Measurements from ENCODE around the gene UBE2U. TPM values are rescaled to one million over a fixed set of nuclear protein-coding genes. Genes with fewer than 3 reads are reported as not detected.
"Not testable (repeated sequence)": the region's sequence is repeated elsewhere in the genome, so short reads cannot be mapped to it uniquely, and the experiment has no call there.

UBE2U gene
- total RNA-seq, 1 experiment from 2014 or later: not detected

- not testable (repeated sequence) for DNase-seq (ENCODE audit: low read depth)
Measured at GRCh38 chr1:64239519-64239918, 36.1 kb downstream of the UBE2U start.

DNA sequence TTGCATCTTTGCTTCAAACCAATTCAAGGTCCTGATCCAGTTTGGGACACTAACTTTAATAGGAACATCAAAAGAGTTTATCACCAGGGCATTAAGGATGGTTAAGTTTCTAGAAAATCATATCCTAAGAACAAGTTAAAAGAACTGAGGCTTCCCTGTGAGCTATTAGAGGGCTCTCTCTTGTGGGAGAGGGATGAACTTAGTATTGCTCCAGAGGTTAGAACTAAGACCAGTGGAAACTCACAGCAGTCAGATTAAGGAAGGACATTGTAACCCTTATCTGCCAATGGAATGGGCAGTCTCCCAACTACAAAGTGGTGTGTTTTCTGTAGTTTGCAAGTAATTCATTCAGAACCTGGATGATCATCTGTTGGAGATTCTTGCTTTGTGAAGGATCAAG, 36.8 kb downstream of the UBE2U start:
- DNase-seq (ENCODE audit: low read depth): peak; percentile 38

DNA sequence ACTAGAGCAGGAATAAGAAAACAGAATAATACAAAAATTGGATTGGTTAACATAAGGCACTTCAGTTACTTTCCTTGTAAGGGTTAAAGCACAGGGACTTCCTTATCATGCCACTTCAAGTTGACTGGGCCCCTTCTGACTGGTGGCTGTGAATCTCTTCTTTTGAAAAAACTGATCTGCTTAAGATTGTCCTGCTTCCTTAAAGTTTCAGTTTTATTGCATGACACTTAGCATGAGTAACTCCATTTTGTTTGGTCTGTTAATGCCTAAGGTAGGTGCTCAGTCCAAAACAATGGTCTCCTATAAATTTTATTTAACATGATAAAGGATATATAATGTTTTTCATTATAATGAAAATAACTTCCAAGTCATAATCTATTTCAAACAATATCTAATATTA, 37.6 kb downstream of the UBE2U start:
- DNase-seq (ENCODE audit: low read depth): no peak

- peak; percentile 62 for DNase-seq (ENCODE audit: low read depth)
Measured at GRCh38 chr1:64242895-64243756, 39.7 kb downstream of the UBE2U start.

DNA sequence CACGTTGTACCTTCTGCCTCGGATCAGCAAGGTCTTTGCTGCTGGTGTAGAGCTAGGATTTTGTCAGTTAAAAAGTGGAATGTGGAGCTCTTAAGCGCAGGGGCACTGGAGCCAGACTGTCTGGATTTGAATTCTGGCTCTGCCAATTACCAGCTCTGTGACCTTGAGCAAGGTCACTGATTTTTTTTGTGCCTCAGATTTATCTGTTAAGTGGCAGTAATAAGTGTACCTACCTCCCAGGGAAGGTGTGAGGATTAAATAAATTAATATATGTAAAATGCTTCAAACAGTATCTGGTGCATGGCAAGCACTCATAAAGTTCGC, 40.3 kb downstream of the UBE2U start:
- no peak for DNase-seq (ENCODE audit: low read depth)

- no peak for DNase-seq (ENCODE audit: low read depth)
Measured at GRCh38 chr1:64245495-64245894, 42.1 kb downstream of the UBE2U start.

DNA sequence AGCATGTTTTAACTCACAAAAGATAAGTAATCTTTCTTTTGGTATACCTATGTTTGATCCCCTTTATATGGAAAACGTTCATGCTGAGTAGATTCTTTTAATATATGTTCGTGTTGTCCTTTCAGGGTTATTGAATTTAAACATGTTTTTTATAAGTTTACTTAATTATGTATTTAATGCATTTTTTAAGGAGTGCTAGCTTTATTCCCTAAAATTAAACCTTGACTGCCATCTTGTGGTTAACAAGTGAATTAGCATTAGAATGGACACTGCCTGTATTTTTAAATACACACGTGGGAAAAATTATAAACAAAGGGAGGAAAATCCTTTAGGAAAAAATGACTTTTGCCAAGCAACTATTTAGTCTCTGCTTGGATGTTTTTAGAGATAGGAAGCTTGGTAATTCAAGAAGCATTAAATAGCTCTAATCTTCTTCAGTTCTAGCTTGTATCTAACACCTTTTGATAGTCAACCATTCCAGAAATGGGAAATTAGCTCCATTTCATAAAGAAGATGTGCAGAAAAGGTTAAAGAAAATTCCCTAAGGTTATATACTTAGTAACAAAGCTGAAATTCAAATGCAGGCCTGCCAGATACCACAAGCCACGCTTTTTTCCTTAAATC, 43.0 kb downstream of the UBE2U start:
- DNase-seq (ENCODE audit: low read depth): peak; percentile 39

GRCh38 chr1:64248065-64248464, 44.6 kb downstream of the UBE2U start:
- no peak for DNase-seq (ENCODE audit: low read depth)

- not testable (repeated sequence) for DNase-seq (ENCODE audit: low read depth)
Measured at GRCh38 chr1:64250472-64250871, 47.0 kb downstream of the UBE2U start.

DNA sequence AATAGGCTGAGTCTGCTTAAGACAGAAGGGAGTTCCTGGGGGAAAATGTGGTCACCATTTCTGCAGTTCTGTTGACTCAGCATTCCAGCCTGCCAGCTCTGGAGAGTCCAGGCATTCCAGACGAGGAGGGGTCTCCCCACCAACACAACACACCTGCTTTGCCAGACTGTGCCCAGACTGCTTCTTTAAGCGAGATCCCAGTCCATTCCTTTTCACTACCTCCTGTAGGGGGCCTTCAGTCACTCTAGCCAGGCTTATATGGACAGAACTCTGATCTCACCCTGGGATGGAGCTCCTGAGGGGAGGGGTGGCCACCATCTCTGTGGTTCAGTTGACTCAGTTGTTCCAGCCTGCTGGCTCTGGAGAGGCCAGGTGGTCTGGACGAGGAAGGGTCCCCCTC, 48.5 kb downstream of the UBE2U start:
- DNase-seq (ENCODE audit: low read depth): no peak

DNA sequence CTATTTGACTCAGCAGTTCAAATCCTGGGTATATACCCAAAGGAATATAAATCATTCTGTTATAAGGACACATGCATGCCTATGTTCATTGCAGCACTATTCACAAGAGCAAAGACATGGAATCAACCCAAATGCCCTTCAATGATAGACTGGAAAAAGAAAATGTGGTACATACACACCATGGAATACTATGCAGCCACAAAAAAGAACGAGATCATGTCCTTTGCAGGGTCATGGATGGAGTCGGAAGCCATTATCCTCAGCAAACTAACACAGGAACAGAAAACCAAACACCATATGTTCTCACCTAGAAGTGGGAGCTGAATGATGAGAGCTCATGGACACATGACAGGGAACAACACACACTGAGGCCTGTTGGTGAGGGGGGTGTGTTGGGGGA, 53.8 kb downstream of the UBE2U start:
- DNase-seq (ENCODE audit: low read depth): not testable (repeated sequence)

DNA sequence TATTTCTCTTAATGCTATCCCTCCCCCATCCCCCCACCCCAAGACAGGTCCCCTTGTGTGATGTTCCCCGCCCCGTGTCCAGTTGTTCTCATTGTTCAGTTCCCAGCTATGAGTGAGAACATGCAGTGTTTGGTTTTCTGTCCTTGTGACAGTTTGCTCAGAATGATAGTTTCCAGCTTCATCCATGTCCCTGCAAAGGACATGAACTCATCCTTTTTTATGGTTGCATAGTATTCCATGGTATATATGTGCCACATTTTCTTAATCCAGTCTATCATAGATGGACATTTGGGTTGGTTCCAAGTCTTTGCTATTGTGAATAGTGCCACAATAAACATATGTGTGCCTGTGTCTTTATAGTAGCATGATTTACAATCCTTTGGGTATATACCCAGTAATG, 55.0 kb downstream of the UBE2U start:
- DNase-seq (ENCODE audit: low read depth): not testable (repeated sequence)

- DNase-seq (ENCODE audit: low read depth): no peak
Measured at GRCh38 chr1:64263335-64263734, 59.9 kb downstream of the UBE2U start.

DNA sequence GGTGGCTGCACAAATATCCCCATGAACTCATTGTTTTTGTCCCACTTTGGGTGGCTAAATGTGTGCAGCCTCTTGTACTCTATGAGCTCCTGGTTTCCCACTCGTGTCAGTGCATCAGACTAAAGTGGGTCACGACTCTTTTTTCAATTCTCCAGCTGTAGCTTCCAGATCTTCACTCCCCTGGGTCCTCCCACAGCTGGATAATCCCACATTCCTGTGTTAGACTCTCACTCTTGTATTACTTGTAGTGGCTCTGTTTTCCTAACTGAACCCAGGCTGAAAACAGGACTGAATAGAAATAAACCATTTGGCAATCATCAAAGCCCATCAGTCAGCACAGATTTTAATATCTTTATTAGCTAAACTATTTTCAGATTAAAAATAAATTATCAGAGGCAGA, 60.4 kb downstream of the UBE2U start:
- no peak for DNase-seq (ENCODE audit: low read depth)

DNA sequence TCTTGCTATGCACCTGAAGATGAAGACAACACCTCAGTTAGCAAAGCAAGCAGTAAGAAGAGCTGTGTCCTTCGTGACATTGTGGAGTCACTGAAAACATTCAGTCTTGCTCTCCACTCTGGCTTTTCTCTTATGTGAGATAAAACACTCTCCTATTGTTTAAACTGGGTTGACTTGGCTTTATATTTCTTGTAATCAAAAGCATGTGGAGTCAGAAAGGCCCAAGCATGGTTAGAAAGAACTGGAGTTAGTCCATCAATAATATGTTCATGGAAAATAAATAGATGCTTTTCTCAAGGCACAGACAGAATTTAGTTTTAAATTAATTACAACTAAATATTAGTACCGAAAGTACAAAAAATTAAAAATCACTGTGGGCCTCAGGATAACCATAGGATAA, 61.7 kb downstream of the UBE2U start:
- DNase-seq (ENCODE audit: low read depth): no peak

- no peak for DNase-seq (ENCODE audit: low read depth)
Measured at GRCh38 chr1:64266991-64267390, 63.6 kb downstream of the UBE2U start.

DNA sequence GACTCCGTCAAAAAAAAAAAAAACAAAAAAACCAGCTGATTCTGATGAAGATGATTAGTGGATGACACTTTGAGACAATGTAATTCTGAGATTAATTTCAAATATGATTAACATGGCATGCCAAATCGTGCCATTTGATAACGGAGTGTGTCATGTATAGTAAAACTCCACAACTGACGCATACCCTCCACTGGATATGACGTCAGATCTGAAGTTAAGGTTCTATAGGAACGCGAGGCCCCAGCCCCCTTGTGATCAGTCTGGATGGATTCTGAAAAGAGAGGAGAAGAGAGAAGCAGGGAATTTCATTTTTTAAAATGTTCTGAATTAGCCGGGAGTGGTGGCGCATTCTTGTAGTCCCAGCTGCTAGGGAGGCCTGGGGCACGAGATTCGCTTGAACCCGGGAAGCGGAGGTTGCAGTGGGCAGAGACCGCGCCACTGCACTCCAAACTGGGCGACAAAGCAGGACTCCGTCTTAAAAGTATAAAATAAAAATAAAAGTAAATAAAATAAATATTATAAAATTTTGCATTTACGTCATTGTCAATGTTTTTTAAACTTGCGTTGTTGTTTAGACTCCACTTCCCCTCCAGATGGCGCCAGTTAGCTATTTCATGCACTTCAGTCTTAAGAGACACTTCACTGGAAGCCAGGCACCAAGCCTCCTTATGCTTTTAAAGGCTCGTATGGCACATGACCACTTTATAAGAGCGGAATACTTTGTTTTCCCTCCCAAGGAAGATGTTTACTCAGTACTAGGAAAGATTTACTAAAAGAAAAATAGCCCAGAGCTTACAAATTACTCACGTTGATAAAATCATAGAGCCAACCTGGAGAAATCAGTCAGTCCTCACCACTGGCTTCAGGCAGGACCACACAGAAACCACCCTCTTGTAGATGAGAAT, 65.5 kb downstream of the UBE2U start:
- DNase-seq (ENCODE audit: low read depth): peak; percentile 67

GRCh38 chr1:64269558-64269884, 66.1 kb downstream of the UBE2U start:
- DNase-seq (ENCODE audit: low read depth): no peak

GRCh38 chr1:64280001-64280400, 76.6 kb downstream of the UBE2U start:
- DNase-seq (ENCODE audit: low read depth): no peak

DNA sequence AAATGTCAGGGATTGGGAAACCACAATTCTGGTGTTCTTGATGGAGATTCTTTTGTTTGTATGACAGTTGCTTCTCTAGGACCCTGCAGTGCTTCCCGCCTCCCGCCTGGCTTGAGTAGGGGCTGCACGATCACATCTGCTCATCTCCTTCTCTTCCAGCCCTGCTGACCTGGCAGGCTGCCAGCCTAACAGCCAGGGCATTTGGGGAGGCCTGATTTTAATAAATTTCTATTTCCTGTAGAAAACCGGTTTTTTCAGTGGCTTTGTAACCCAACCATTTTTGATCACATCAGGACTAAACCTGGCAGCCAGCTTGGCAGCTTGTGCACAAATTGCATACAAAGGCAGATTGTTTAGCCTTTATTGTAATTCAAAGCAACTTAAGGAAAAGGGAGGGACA, 78.9 kb downstream of the UBE2U start:
- no peak for DNase-seq (ENCODE audit: low read depth)

GRCh38 chr1:64287071-64287470, 83.6 kb downstream of the UBE2U start:
- DNase-seq (ENCODE audit: low read depth): no peak

DNA sequence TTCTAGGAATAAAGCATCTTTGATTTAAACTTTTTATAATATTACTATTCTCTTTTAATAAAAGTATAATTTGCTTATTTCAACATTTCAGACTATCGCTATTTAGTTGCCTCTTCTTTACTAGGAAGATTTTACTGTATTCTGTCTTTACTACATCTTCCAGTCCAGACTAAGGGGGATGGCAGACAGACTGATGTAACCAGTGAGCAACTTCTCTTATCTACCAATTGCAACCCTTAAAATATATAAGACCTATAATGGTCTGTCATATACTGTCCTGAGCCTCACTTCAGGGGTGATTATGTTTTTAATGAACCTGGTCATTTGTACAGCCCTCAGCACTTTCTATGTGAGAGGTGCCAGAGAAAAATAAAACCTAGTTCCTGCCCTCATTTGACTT, 87.0 kb downstream of the UBE2U start:
- no peak for DNase-seq (ENCODE audit: low read depth)
